Activated CD8-positive, alpha-beta memory T cell treated with anti-CD3 and anti-CD28 coated beads for 1 hour (primary cell): Measurements from ENCODE around the gene OR4Q3.
"Not testable (repeated sequence)": the region's sequence is repeated elsewhere in the genome, so short reads cannot be mapped to it uniquely, and the experiment has no call there.

Experiments
- DNase-seq, 2 donors: peaks; one replicate each; pipeline ENCODE4 v3.0.0-alpha.2; 2020; ENCODE audit warnings: low read depth in 1 of 2; ENCODE audit errors: extremely low read depth in 1 of 2

The OR4Q3 gene

GRCh38 chr14:19743256-19743655, at the start of gene OR4Q3:
OR4Q3 (plus strand) TSS chr14:19743571.
- DNase-seq = no peak

- no peak for DNase-seq
Observed at GRCh38 chr14:19729359-19729758, 14.0 kb upstream of the OR4Q3 start.

DNA sequence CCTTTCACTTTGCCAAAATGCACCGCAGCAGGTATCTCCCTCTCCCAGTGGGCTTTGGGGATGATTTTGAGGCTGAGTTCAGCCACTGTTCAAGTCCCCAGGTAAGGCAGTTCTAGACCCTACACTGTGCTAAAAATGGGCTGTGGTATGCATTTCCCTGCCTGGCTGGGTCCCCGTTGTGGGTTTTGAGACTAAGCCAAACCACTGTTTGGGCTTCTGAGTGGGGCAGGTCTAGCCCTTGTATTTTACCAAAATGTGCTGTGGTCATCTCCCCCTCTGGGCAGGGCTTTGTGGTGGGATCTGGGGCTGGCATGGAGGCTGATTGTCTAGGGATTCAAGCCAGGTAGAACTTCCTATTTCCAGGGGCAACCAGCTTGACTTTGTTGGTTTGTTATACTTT, 13.6 kb upstream of the OR4Q3 start:
- no peak for DNase-seq

GRCh38 chr14:19733893-19734292, 9.5 kb upstream of the OR4Q3 start:
- DNase-seq = not testable (repeated sequence)

GRCh38 chr14:19752316-19752715, 8.9 kb downstream of the OR4Q3 start:
- not testable (repeated sequence) for DNase-seq

DNA sequence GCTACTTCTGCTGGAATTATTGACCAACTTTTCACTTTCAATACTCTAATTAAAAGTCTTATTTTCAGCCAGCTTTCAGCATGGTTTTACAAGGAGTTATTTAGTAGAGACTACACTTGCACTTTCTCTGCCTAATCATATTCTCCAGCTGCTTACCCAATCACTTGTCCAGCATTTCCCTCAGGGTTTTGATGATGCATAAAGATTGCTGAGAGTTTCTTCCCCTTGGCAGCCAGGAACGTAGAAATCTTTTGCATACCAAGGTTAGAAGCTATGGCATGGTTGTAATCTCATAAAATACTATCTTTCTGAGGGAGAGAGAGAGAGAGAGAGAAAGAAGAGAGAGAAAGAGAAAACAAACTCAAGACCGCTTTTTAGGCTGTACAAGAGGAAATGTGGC, 10.8 kb downstream of the OR4Q3 start:
- DNase-seq = no peak

DNA sequence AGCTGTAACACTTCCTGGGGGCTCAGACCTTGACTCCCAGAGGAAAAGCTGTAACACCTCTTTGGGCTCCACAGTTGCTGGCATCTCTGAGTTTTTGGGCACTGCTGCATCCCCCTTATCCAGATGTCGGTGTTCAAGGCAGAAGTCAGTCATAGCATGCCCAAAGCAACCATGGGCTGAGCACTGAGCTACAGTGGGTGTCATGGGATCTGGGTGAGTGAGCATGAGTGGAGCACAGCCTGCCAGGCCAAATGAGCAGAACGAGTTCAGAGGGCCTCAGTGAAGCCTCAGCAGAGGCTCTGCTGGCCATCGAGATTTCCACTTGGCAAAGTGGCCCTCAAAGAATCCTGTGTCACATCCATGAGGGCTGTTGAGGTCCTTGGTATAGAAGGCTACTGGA, 28.1 kb downstream of the OR4Q3 start:
- not testable (repeated sequence) for DNase-seq

GRCh38 chr14:19771895-19772430, 28.6 kb downstream of the OR4Q3 start:
- no peak for DNase-seq

- DNase-seq = not testable (repeated sequence)
Observed at GRCh38 chr14:19772454-19772853, 29.1 kb downstream of the OR4Q3 start.

DNA sequence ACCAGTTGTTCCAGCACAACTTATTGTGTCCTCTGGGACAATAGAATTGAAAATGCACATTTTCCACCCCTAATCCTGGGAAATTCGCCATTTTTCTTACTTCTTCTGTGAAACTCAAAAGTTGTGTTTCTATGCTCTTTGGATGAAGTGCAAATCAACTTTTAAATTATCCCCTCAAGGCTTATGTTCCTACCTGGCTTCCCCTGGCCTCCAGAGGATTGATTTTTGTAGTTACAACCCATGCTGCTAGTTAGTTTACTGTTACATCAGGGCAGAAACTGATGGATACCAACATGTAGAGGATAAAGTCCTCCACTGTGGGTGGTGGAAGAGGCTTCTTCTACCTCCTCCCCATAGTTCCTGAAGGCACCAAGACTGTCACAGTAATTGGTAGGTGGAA, 29.8 kb downstream of the OR4Q3 start, which contains the start of gene OR4M1:
Gene OR4M1 (plus strand): TSS at position 301 of the 400 bp plus-strand sequence. CDS start 6,819 bp downstream, outside the sequence.
- DNase-seq = not testable (repeated sequence)

DNA sequence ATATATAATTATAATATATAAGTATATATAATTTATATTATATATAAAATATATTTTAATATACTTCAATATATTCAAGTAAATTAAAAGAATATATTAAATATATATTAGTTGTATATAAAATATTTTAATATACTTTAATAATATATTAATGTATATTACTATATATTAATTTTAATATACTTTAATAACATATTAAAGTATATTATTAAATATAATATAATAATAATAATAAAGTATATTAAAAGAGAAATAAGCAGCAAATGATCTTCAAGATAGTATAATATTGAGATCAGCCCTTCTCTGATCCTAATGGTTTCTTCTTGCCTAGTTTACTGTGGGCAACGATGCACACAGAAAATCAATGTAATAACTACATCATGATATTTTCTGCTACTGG, 32.2 kb downstream of the OR4Q3 start:
- no peak for DNase-seq

DNA sequence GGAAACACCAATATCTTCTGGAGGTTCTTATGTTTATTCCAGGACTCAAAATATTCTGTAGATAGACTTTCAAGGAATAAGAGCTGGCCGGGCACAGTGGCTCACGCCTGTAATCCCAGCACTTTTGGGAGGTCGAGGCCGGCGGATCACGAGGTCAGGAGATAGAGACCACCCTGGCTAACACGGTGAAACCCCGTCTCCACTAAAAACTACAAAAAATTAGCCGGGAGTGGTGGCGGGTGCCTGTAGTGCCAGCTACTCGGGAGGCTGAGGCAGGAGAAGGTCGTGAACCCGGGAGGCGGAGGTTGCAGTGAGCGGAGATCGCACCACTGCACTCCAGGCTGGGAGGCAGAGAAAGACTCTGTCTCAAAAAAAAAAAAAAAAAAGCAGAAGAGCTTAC, 42.5 kb downstream of the OR4Q3 start:
- DNase-seq = not testable (repeated sequence)

DNA sequence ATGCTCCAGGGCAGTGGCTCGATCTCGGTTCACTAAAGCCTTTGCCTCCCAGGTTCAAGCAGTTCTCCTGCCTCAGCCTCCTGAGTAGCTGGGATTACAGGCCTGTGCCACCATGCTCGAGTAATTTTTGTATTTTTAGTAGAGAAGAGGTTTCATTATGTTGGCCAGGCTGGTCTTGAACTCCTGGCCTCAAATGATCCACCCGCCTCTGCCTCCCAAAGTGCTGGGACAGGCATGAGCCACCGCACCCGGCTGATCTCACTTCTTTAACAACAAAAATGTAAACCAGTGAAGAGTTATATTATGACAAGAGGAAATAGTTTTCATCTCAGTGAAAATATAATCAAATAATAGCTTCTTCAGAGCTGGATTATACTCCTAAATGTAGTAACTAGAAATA, 43.9 kb downstream of the OR4Q3 start:
- DNase-seq = not testable (repeated sequence)

DNA sequence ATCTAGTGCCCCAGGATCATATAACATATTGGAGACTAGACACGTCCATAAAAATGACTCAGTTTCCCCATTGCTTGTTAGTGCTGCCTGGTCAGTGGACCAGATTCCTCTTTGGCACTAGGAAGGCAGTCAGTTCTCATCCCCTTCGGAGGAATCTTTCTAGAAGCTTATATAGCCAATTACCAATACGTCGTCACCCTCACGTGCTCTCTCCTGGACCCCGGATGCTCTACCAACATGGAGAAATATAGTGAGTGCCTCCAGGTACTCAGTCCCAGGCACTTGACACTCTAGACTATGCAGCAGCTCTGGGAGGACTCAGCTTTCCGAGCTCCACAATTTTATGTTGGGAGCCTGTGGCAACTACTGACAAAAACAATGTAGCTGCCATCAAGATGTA, 44.8 kb downstream of the OR4Q3 start:
- not testable (repeated sequence) for DNase-seq

DNA sequence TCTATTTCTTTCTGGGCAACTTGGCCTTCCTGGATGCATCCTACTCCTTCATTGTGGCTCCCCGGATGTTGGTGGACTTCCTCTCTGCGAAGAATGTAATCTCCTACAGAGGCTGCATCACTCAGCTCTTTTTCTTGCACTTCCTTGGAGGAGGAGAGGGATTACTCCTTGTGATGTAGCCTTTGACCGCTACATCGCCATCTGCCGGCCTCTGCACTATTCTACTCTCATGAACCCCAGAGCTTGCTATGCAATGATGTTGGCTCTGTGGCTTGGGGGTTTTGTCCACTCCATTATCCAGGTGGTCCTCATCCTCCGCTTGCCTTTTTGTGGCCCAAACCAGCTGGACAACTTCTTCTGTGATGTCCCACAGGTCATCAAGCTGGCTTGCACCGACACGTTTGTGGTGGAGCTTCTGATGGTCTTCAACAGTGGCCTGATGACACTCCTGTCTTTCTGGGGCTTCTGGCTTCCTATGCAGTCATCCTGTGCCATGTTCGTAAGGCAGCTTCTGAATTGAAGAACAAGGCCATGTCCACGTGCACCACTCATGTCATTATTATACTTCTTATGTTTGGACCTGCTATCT, 53.2 kb downstream of the OR4Q3 start:
- DNase-seq = not testable (repeated sequence)
